HG03095 (cell line): ENCODE data around the gene ZNF195.
"Not testable (repeated sequence)": the region's sequence is repeated elsewhere in the genome, so short reads cannot be mapped to it uniquely, and the experiment has no call there.

Experiments used
- ATAC-seq: cut with Tn5 transposase; IDR thresholded peaks from one replicate; pipeline ENCODE4 v1.9.1; 2021; ENCODE audit warnings: moderate library complexity; ENCODE audit not compliant: unreplicated experiment

The ZNF195 gene

DNA sequence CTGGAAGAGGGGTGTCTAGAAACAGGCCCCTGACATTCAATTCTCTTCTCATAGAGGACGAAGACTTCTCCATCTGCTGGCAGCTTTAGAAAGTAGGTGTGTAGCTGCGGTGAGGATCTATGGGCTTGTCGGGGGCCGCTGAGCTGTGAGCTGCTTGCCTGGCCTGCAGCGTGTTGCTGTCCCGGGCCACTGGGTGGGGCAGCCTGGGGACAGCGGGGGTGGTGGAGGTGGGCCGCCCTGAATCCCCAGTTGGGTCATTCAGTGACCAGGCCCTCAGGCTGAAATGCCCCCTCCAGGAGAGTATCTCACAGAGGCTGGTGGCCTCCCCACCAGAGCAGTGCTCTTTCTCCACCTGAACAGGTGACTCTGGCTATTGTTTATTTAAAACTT, 23.9 kb upstream of the ZNF195 start:
- ATAC-seq = not testable (repeated sequence)

DNA sequence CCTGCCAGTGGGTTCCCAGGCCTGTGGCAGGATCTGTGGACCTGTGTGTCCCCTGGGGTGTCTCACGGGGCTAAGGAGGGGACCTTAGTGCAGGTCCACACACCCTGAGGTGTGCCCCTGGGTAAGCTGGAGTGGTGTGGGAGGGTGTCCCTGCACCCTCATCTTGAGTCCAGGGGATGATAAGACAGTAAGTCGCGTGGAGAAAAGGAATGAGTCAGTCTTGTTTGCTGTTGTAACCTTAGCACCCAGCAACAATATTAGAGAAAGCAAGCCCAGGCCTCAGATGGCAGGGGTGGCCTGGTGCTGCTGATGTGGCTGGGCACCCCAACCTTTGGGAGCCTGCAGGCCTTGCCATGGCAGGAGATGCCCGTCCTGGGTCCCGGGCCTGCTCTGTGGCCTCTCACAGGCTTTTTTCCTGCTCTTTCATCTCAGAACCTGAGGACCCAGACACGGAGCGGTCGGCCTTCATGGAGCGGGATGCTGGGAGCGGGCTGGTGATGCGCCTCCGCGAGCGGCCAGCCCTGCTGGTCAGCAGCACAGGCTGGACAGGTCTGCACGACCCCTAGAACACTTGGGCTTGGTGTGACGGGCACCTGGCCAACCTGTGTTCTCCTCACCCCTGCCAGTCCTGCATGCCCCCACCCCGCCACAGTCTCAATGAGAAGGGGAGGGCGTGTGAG, 23.4 kb upstream of the ZNF195 start:
- ATAC-seq = not testable (repeated sequence)

DNA sequence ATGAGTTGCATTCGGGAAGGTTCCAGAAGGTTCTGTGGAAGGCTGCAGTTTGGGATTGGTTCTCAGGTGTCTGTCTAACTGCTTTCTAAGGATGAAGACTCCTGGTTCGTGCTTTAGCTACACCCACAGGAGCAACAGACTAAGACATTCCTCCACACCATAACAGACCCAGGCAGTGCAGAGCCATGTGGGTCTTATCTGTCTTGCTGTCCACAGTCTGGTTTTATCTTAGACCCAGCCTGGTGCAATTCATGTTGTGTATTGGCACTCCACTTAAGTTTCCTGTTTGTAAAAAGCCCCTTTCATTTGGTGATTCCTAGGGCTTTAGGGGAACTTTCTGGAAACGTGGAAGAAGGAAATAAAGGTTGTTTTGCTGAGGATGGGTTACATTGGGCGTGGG, 22.1 kb upstream of the ZNF195 start:
- not testable (repeated sequence) for ATAC-seq

DNA sequence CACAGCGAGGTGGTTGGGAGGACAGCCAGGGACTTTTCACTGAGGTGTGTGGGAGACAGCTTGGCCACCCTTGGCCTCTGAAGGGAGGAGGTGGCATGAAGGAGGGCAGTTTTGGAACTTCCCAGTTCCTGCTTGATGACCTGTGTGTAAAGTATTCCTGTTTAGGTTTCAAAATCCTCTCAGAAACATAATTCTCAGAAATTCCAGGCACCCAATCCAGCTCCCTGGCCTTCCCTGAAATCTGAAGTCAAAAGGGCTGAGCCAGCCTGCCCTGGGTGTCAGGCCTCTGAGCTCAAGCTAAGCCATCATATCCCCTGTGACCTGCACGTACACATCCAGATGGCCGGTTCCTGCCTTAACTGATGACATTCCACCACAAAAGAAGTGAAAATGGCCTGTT, 19.6 kb upstream of the ZNF195 start:
- ATAC-seq = not testable (repeated sequence)

DNA sequence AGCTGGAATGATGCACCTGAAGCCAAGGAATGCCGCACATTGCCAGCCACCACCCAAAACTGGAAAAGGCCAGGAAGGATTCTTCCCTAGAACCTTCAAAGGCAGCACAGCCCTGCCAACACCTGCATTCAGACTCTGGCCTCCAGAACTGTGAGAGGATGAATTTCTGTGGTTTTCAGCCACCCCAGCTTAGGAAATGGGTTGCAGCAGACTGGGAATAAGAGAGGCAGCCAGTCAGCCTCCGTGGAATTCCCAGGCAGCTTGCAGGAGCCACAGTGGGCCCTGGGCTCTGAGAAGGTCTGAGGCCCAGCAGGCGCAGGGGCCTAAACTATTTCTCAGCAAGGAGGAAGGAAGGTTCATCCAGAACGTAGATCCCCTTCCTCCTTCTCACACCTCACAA, 19.2 kb upstream of the ZNF195 start:
- not testable (repeated sequence) for ATAC-seq

DNA sequence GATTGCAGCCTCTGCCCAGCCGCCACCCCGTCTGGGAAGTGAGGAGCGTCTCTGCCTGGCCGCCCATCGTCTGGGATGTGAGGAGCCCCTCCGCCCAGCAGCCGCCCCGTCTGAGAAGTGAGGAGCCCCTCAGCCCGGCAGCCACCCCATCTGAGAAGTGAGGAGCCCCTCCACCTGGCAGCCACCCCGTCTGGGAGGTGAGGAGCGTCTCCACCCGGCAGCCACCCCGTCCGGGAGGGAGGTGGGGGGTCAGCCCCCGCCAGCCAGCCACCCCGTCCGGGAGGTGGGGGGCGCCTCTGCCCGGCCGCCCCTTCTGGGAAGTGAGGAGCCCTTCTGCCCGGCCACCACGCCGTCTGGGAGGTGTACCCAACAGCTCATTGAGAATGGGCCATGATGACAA, 18.3 kb upstream of the ZNF195 start:
- ATAC-seq = not testable (repeated sequence)

DNA sequence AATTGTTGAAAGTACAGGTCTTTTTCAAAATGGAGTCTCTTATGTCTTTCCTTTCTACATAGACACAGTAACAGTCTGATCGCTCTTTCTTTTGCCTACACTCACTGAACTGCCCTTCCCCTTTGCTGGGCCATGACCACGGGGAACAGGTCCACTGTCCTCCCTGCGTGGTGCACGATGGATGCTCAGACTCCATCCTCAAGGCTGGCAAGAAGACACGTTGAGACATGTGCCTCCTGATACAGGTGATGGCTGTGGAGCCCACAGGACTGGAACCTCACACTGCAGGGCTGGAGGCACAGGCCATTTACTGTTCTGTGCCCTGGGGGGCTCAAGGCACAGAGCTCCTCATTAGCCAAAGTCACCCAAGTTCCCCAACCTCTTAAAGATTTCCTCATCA, 16.5 kb upstream of the ZNF195 start:
- ATAC-seq = not testable (repeated sequence)

DNA sequence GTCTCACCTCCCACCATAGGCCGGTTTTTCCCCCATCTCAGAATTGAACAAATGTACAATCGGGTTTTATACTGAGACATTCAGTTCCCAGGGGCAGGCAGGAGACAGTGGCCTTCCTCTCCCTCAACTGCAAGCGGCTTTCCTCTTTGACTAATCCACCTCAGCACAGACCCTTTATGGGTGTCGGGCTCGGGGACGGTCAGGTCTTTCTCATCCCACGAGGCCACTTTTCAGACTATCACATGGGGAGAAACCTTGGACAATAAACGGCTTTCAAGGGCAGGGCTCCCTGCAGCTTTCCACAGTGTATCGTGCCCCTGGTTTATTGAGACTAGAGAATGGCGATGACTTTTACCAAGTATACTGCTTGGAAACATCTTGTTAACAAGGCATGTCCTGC, 16.0 kb upstream of the ZNF195 start:
- not testable (repeated sequence) for ATAC-seq

DNA sequence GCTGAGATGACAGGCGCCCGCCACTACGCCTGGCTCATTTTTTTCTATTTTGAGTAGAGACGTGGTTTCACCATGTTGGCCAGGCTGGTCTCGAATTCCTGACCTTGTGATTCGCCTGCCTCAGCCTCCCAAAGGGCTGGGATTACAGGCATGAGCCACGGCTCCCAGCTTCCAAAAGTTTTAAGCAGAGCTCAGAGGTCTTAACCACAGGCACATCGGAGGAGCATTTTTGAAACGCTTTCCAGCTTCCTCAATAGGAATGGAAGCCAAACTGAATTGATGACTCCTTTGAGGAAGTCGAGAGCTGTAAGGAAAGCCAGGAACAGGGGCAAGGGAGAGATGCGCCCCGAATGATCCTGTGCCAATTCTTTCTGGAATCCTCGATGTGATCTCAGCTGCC, 14.5 kb upstream of the ZNF195 start:
- ATAC-seq = not testable (repeated sequence)

DNA sequence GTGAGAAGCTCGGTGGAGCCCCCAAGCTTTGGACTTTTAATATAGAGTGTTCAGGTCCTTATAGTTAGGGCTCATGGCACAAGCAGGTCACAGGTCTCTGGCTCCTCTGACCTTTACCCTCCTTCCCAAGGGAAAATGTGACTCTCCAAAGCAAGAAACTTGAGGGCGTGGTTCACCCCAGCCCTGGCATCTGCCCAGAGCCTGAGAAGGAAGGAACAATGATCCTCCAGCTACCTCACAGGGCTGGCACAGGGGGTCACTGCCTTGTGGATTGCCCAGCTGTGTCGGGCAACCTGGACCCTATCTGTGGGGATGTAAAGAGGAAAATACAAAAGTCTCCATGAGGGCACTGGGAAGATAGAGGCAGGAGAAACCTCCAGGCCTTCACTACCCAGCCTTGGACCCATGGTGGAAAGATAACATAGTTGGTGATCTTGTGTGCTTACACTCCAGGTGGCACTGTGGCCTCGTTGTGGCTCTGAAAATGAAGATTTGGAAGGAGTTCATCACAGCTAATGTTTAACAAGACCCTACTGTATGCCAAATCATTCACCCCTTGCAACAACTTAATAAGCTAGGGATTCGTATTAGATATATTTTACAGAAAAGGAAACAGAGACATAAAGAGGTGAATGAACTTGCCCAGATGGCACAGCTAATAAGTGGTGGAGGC, 3.8 kb upstream of the ZNF195 start:
- ATAC-seq = no peak

DNA sequence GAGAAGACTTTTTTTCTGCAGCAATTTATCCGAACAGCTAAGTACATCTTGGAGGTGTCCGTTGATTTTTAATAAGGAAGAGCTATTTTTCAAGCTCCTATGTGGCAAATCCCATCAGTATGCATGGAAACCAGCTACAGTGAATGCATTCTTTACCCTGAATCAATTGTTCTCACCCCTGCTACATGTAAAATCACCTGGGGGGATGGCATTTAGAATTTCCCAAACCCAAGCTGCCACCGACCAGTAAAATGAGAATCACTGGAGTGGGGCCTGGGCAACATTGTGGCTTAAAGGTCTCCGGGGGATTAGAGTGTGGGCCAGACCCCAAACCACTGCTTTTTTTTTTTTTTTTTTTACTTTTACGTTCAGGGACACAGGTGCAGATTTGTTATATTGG, 2.8 kb upstream of the ZNF195 start:
- ATAC-seq = no peak

DNA sequence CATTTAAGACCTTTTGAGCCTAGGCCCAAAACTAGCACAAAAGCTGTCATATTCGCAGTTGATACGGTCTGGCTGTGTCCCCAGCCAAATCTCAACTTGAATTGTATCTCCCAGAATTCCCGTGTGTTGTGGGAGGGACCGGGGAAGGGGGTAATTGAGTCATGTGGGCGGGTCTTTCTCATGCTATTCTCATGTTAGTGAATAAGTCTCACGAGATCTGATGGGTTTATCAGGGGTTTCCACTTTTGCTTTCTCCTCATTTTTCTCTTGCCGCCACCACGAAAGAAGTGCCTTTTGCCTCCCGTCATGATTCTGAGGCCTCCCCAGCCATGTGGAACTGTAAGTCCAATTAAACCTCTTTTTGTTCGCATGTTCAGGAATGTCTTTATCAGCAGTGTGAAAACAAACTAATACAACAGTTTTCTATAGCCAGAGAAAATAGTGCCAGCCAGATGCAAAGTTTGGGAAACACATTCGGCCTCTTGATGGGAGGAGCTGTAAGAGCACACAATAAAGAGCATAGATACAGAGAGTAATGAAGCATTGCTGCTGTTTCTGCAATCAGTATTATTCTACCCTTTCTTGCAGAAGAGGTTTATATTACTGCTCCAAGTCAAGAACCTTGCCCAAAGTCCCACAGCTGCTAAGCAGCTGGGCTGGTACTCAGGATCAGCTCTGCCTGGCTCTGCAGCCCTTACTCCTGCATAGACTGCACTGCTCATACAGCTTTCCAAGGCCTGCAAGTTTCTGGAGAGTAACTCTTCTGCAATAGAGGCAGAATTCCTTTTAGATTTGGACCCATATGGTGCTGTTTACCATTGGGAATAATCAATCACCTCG, 2.0 kb upstream of the ZNF195 start:
- ATAC-seq = no peak

DNA sequence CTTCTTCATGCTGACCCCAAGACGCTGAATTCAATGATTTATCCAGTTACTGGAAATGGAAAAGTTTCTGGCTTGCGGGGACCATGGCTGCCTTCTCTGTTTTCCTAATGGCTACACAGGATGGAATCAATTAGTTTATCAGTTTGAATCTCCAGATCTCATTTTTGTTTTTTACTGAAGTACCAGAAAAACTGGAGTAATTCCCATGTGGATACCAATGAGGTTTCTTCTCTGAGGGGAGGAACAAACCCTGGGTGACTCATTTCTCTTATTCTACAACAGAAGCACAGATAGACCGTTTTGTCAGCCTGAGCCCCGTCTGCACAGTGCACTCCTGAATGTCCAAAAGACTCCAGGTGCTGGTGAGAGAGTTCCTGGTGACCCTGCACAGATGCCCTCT, 3.4 kb downstream of the ZNF195 start:
- ATAC-seq = no peak

DNA sequence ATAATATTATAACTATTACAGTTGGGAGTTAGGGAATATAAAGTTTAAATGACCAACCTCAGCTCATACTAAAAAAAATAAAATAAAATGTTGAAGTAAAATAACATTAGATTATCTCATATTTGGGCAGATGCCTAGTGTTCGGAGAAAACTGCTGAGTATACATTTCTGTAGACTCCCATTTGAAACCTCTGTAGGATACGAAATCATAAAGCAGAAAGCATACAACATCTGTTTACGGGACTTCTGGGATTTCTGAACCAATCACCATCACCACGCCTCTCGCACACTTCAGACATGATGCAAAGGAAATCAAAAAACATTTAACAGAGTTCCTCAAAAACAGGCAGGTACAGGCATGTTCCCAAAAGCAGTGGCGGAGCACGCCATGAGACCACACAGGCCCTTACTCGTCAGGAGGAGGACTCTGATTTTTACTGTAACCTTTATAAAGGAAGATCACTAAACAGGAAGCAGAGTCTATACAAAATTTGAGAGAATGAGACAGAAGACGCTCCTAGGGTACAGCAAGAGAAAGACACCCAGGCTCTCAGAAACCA, 8.6 kb downstream of the ZNF195 start:
- ATAC-seq = no peak

DNA sequence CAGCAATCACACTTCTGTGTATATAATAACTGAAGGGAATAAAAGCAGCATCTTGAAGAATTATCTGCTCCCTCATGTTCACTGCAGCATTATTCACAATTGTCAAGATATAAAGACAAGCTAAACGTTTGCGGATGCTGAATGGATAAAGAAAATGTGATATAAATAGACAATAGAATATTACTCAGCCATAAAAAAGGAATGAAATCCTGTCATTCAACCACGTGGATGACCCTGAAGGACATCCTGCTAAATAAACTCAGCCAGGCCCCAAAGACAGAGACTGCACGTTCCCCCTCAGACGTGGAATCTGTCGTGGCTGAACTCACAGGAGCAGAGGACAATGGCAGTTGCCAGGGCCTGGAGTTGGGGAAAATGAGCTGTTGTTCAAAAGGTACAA, 9.6 kb downstream of the ZNF195 start:
- no peak for ATAC-seq

DNA sequence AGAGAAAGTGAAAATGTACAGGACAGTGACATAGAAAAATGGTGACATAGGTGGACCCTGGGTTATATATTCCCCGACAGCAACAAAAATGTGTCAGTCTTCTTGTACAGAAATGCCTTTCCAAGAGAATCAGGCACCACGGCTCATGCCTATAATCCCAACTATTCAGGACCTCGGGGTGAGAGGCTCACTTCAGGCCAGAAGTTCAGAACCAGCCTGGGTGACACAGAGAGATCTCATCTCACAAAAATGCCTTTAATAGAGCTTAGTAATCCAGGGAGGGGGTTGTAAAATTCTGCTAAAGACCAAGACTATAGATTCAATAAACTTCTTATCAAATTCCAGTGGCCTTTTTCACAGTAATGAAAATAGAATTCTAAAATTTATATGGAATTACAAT, 10.7 kb downstream of the ZNF195 start:
- ATAC-seq = no peak

DNA sequence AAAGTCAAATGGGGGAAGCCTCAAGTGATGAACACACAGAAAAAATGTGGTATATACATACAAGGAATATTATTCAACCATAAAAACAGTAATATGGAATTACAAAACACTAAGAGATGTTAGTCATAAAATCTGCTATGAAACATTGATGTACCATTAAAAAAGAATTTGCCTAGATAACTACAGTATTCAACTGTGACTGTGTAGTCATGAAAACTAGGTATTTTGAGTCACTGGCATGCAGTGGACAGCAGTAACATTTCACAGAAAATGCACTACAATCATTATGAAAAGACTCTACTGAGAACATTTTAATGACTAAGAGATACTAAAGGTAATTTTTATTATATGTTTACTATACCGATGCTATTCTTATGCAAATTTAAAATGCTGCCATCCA, 11.7 kb downstream of the ZNF195 start:
- ATAC-seq = no peak

DNA sequence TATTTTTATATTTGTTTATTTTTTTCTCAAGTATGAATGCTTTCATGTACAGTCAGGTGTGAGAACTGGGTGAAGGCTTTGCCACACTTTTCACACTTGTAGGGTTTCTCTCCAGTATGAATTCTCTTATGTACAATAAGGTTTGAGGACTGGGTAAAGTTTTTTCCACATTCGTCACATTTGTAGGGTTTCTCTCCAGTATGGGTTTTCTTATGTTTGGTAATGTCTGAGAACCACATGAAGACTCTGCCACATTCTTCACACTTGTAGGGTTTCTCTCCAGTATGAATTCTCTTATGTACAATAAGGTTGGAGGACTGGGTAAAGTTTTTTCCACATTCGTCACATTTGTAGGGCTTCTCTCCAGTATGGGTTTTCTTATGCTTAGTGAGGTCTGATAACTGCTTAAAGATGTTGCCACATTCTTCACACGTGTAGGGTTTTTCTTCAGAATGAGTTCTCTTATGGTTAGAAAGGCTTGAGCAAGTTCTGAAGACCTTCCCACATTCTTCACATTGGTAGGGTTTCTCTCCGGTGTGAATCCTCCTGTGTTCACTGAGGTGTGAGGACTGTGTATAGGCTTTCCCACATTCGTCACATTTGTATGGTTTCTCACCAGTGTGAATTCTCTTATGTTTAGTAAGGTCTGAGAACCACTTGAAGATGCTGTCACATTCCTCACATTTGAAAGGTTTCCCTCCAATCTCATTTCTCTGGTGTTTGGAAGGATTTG, 19.7 kb downstream of the ZNF195 start:
- no peak for ATAC-seq

DNA sequence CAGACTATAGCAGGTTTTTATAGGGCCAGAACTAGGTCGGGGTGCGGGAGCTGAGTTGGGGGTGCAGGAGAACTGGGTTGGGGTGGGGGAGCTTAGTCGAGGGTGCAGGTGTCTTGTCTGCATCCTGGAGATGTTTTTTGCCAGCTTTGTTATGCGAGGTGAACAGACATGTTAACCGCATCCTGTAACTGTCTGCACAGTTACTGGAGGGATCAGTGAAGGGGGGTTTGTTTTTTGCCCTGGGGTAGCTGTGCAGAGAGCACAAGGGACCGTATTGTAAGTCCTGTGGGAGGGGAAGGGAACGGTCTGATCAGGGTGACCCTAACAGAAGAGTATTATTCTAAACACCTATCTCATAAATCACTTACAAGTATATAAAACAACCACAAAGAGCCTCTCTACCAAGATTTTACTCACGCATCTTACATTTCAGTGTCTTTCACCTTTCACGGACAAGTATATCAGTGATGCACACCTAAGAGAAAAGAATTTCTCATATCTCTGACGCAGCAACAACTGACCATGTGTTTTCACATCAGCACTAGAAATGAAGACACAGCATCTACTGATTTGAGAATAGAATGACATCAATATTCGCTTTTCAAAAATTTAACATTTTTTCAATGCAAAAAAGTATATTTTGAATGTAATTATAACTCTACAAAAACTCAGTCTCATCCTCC, 20.8 kb downstream of the ZNF195 start:
- ATAC-seq = no peak

DNA sequence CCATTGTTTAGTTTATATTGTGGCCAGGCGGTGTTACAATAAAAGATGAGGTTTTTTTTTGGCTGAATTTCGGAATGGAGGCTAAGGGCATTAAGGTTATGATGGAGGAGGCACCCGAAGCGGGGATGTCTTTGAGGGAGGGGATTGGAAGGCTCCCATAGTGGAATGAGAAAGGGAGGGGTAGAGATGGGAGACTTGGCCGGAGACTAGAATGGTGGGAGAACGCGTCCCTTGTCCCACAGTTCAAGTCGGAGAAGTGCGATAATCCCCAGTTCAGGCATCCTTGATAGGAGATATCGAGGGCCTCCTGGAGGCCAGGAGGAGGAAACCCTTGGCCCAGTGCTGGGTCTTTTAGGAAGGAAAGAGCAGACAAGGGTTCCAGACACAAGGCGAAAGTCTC, 21.6 kb downstream of the ZNF195 start:
- ATAC-seq = no peak
